Astrocyte (in vitro differentiated cells and primary cell): ENCODE measurements around the gene ZNRF2. TPM values are rescaled to one million over a fixed set of nuclear protein-coding genes. Genes with fewer than 3 reads are reported as not detected.

Source experiments
- DNase-seq: peaks from one replicate; pipeline ENCODE4 v3.0.0-alpha.2; 2010; ENCODE audit warnings: low read depth
- FAIRE-seq: peaks from 2 replicates; lab custom pipeline; 2011; peaks lifted over from hg19 to GRCh38; lab: Jason Lieb, UNC
- H2AFZ ChIP-seq: 2 replicates; pipeline ENCODE4 v1.6.0; 2012; ENCODE audit warnings: low read depth, low read length, inconsistent platforms
- H3K27ac ChIP-seq: 2 replicates; pipeline ENCODE4 v1.5.1; 2011; ENCODE audit warnings: low read depth, low read length, inconsistent platforms
- H3K27me3 ChIP-seq: 2 replicates; pipeline ENCODE4 v1.6.0; 2011; ENCODE audit warnings: low read length, inconsistent platforms; ENCODE audit not compliant: insufficient read depth
- H3K36me3 ChIP-seq: 2 replicates; pipeline ENCODE4 v1.5.1; 2011; ENCODE audit warnings: low read length, inconsistent platforms; ENCODE audit not compliant: insufficient read depth
- H3K4me1 ChIP-seq: 2 replicates; pipeline ENCODE4 v1.5.1; 2011; ENCODE audit warnings: low read length, inconsistent platforms; ENCODE audit not compliant: insufficient read depth
- H3K4me2 ChIP-seq: 2 replicates; pipeline ENCODE4 v1.6.0; 2012; ENCODE audit warnings: low read length, inconsistent platforms
- H3K4me3 ChIP-seq: 2 replicates; pipeline ENCODE4 v1.5.1; 2011; ENCODE audit warnings: low read depth, mild to moderate bottlenecking, low read length, inconsistent platforms; ENCODE audit not compliant: insufficient read depth
- H3K79me2 ChIP-seq: 2 replicates; pipeline ENCODE4 v1.6.0; 2012; ENCODE audit warnings: mild to moderate bottlenecking, low read length, inconsistent platforms; ENCODE audit not compliant: insufficient read depth
- H3K9ac ChIP-seq: 2 replicates; pipeline ENCODE4 v1.6.0; 2012; ENCODE audit warnings: mild to moderate bottlenecking, low read length, inconsistent platforms
- H3K9me3 ChIP-seq: 2 replicates; pipeline ENCODE4 v1.5.1; 2012; ENCODE audit warnings: low read depth, mild to moderate bottlenecking, low read length, inconsistent platforms; ENCODE audit not compliant: insufficient read depth
- H4K20me1 ChIP-seq: 2 replicates; pipeline ENCODE4 v1.6.0; 2012; ENCODE audit warnings: low read length, inconsistent platforms; ENCODE audit not compliant: insufficient read depth
- H3K27ac Mint-ChIP-seq: one replicate; pipeline ENCODE4 v1.8.0; 2021; ENCODE audit warnings: mild to moderate bottlenecking, mixed read lengths; ENCODE audit not compliant: unreplicated experiment
- H3K27me3 Mint-ChIP-seq: one replicate; pipeline ENCODE4 v1.8.0; 2021; ENCODE audit warnings: low read depth, mixed read lengths; ENCODE audit not compliant: unreplicated experiment
- H3K36me3 Mint-ChIP-seq: one replicate; pipeline ENCODE4 v1.8.0; 2021; ENCODE audit warnings: low read depth, mixed read lengths; ENCODE audit not compliant: unreplicated experiment
- H3K4me1 Mint-ChIP-seq: one replicate; pipeline ENCODE4 v1.8.0; 2021; ENCODE audit warnings: low read depth, mixed read lengths; ENCODE audit not compliant: unreplicated experiment
- H3K4me3 Mint-ChIP-seq: one replicate; pipeline ENCODE4 v1.8.0; 2021; ENCODE audit warnings: mild to moderate bottlenecking, moderate library complexity, mixed read lengths; ENCODE audit not compliant: unreplicated experiment
- H3K9me3 Mint-ChIP-seq: one replicate; pipeline ENCODE4 v1.8.0; 2021; ENCODE audit warnings: mild to moderate bottlenecking, mixed read lengths; ENCODE audit not compliant: unreplicated experiment
- EZH2 ChIP-seq: IDR thresholded peaks from 2 replicates; pipeline ENCODE4 v1.6.1; 2012; ENCODE audit warnings: mild to moderate bottlenecking, low read length, inconsistent platforms; ENCODE audit not compliant: insufficient read depth
- total RNA-seq: library from RNA; stranded (reverse); gene quantifications from 2 replicates; pipeline ENCODE4 v1.2.1, GENCODE V29; 2021
- TF ChIP-seq, protein P1 (sequence below): IDR thresholded peaks from 2 replicates; pipeline ENCODE4 v1.5.1; 2011; ENCODE audit warnings: low read depth, mild to moderate bottlenecking, inconsistent platforms, low read length, moderate library complexity; ENCODE audit not compliant: insufficient read depth

Gene ZNRF2
- total RNA-seq, 1 donor from 2014 or later = 9.9 TPM

DNA sequence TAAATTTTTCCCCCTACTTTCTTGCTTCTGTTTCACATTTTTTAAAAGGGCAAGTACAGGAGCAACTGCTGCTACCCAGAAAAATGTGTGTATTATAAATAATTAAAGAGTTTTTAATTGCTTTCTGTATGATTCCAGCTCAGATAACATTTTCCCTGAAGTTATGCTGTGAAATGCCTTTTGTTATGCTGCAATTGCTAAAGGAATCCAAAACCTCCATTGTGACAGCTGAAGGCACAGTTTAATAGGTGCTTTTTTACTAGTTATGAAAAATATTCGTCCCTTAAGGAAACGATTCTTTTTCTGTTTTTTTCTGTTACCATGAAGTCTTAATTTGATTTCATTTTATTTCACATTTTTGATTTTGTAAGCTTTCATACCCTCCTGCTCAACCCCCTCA, 83.2 kb downstream of the ZNRF2 start:
- Histone ChIP-seq H4K20me1 (no peaks in the 10 kb centered on the region), H3K27ac (no peak overlapping the region), H2AFZ (no peak overlapping the region), H3K79me2 (no peaks in the 10 kb centered on the region), H3K4me1 (peaks cover 8% of the 10 kb centered on the region), H3K4me2 (no peak overlapping the region), H3K4me3 (no peak overlapping the region), H3K9me3 (no peaks in the 10 kb centered on the region), H3K9ac (no peak overlapping the region), H3K36me3 (no peaks in the 10 kb centered on the region), H3K27me3 (no peaks in the 10 kb centered on the region)
- Mint-ChIP-seq H3K4me3 (no peak overlapping the region), H3K4me1 (peaks cover 5% of the 10 kb centered on the region), H3K36me3 (peaks cover 10% of the 10 kb centered on the region), H3K27ac (no peak overlapping the region), H3K9me3 (peaks cover 1% of the 10 kb centered on the region), H3K27me3 (no peaks in the 10 kb centered on the region)
- no peak for FAIRE-seq
- TF ChIP-seq EZH2 = no peak
- TF ChIP-seq, protein P1, sequence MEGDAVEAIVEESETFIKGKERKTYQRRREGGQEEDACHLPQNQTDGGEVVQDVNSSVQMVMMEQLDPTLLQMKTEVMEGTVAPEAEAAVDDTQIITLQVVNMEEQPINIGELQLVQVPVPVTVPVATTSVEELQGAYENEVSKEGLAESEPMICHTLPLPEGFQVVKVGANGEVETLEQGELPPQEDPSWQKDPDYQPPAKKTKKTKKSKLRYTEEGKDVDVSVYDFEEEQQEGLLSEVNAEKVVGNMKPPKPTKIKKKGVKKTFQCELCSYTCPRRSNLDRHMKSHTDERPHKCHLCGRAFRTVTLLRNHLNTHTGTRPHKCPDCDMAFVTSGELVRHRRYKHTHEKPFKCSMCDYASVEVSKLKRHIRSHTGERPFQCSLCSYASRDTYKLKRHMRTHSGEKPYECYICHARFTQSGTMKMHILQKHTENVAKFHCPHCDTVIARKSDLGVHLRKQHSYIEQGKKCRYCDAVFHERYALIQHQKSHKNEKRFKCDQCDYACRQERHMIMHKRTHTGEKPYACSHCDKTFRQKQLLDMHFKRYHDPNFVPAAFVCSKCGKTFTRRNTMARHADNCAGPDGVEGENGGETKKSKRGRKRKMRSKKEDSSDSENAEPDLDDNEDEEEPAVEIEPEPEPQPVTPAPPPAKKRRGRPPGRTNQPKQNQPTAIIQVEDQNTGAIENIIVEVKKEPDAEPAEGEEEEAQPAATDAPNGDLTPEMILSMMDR = no peak
- no peak for DNase-seq

DNA sequence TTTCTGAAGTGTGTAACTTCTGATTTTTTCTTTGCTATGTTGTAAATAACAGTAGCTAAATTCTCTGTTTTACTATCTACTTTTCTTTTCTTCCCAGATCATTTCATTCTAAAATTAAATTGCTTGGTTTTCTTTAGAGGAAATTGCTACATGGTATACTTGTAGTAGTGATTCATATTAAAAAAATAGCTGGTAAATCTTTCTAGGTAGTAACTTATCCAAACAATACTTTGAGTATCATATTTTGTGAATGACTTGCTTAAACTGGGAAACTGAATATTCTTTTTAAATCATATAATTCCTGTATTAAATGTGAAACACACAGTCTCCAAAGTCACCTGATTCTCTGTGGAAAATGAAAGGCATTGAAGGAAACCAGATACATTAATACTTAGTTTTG, 85.5 kb downstream of the ZNRF2 start:
- Histone ChIP-seq H2AFZ (no peak overlapping the region), H3K9ac (no peak overlapping the region), H3K4me1 (peaks cover 8% of the 10 kb centered on the region), H3K27me3 (no peaks in the 10 kb centered on the region), H3K4me2 (no peak overlapping the region), H3K36me3 (no peaks in the 10 kb centered on the region), H3K27ac (no peak overlapping the region), H4K20me1 (no peaks in the 10 kb centered on the region), H3K9me3 (no peaks in the 10 kb centered on the region), H3K4me3 (no peak overlapping the region), H3K79me2 (no peaks in the 10 kb centered on the region)
- Mint-ChIP-seq H3K36me3 (peaks cover 10% of the 10 kb centered on the region), H3K4me1 (peaks cover 3% of the 10 kb centered on the region), H3K9me3 (peaks cover 1% of the 10 kb centered on the region), H3K4me3 (no peak overlapping the region), H3K27ac (no peak overlapping the region), H3K27me3 (no peaks in the 10 kb centered on the region)
- DNase-seq (no peak), FAIRE-seq (no peak)
- no peak for TF ChIP-seq EZH2
- TF ChIP-seq, protein P1 = no peak

DNA sequence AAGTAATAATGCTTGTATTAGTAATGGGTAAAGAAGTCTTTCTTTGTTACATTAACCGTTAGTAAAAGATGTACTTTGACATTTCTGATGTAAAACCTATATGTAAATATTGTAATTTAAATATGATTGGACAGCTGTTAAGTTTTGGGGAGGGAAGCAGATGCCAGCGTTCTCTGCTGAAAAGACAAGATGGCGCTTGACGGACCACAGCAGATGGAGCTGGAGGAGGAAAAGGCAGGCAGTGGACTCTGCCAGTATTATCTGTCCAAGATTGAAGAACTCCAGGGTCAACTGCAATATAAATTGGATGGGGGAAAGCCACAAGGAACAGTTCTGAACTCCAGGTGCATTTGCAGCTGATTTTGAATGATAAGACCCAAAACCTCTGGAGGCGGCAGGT, 86.9 kb downstream of the ZNRF2 start:
- TF ChIP-seq EZH2 = no peak
- TF ChIP-seq, protein P1 = no peak
- Histone ChIP-seq H3K79me2 (no peaks in the 10 kb centered on the region), H3K4me2 (no peak overlapping the region), H4K20me1 (no peaks in the 10 kb centered on the region), H3K9me3 (no peaks in the 10 kb centered on the region), H3K9ac (no peak overlapping the region), H3K27ac (no peak overlapping the region), H2AFZ (no peak overlapping the region), H3K36me3 (no peaks in the 10 kb centered on the region), H3K27me3 (no peaks in the 10 kb centered on the region), H3K4me1 (peaks cover 4% of the 10 kb centered on the region), H3K4me3 (no peak overlapping the region)
- Mint-ChIP-seq H3K4me1 (peaks cover 2% of the 10 kb centered on the region), H3K4me3 (no peak overlapping the region), H3K27ac (no peak overlapping the region), H3K27me3 (no peaks in the 10 kb centered on the region), H3K9me3 (peaks cover 1% of the 10 kb centered on the region), H3K36me3 (peaks cover 10% of the 10 kb centered on the region)
- no peak for DNase-seq
- FAIRE-seq = no peak
